Stomach (tissue), 9 donors: Measurements from ENCODE around the gene C17orf100. TPM values are rescaled to one million over a fixed set of nuclear protein-coding genes. Genes with fewer than 3 reads are reported as not detected.

Source experiments
- DNase-seq, 2 donors: peaks; one replicate each; pipeline versions ENCODE4 v3.0.0 to v3.0.0-alpha.2; 2013 to 2019
- H3K27ac ChIP-seq, 5 donors: fragments of 200-600 bp in 4 of 5; sonication (generic) in 4 of 5; one replicate each; pipeline ENCODE4 v1.5.1; 2013 to 2019; ENCODE audit warnings: mild to moderate bottlenecking in 1 of 5, moderate library complexity in 1 of 5
- H3K27me3 ChIP-seq, 3 donors: fragments of 200-600 bp; sonication (generic); one replicate each; pipeline ENCODE4 v1.5.1; 2017 to 2019; ENCODE audit warnings: mixed run types in 1 of 3
- H3K36me3 ChIP-seq, 4 donors: fragments of 200-600 bp; sonication (generic); 1 replicate in 3 of 4; 2 replicates in 1 of 4; pipeline ENCODE4 v1.5.1; 2016 to 2019
- H3K4me1 ChIP-seq, 4 donors: fragments of 200-600 bp; sonication (generic); one replicate each; pipeline ENCODE4 v1.5.1; 2016 to 2019
- H3K4me3 ChIP-seq, 4 donors: fragments of 200-600 bp; sonication (generic) in 3 of 4; one replicate each; pipeline ENCODE4 v1.5.1; 2016 to 2019; ENCODE audit warnings: mild to moderate bottlenecking in 1 of 4
- H3K9me3 ChIP-seq, 4 donors: fragments of 200-600 bp; sonication (generic); one replicate each; pipeline ENCODE4 v1.5.1; 2016 to 2019
- EP300 ChIP-seq: sonication (generic); formaldehyde crosslinking; IDR thresholded peaks from one replicate; pipeline ENCODE4 v1.6.1; 2017; ENCODE audit warnings: antibody characterized with exemption
- POLR2A ChIP-seq, 4 donors: fragments of 450-650 bp; IDR thresholded peaks; one replicate each; pipeline ENCODE4 v1.6.1; 2016; ENCODE audit warnings: antibody characterized with exemption in 4 of 4, control low read depth in 2 of 4, mild to moderate bottlenecking in 1 of 4, moderate library complexity in 1 of 4
- POLR2AphosphoS5 ChIP-seq, 3 donors: sonication (generic); formaldehyde crosslinking; IDR thresholded peaks; one replicate each; pipeline ENCODE4 v1.6.1; 2016; ENCODE audit warnings: antibody characterized with exemption in 3 of 3
- WGBS, 5 donors: extraction: QIAGEN DNeasy Blood & Tissue Kit in 3 of 5; methylation state at CpG; one replicate each; pipeline versions ENCODE4 v1.1.5 to v1.1.7; 2013 to 2018; 5-methylcytosine and 5-hydroxymethylcytosine counted together
- intact Hi-C: fragments of 100-400 bp; cut with DNase I; formaldehyde crosslinking; loops from one replicate; pipeline ENCODE4 v1.15.1; 2023; ENCODE audit warnings: low total_unique reads
- polyA plus RNA-seq, 3 donors: library from polyadenylated mRNA; stranded (reverse); fragments of 200-250 nt; gene quantifications; one replicate each; pipeline ENCODE4 v1.2.3, GENCODE V29; 2013
- total RNA-seq, 5 donors: library from RNA; depleted of rRNA; stranded (reverse); fragments of >200 nt; gene quantifications; one replicate each; pipeline versions ENCODE4 v1.1.0 to v1.2.3, GENCODE V29; 2014 to 2016
- TF ChIP-seq, protein P1 (sequence below), 7 experiments: fragments of 450-650 bp in 4 of 7; fragments of 200-600 bp in 3 of 7; sonication (generic) in 3 of 7; IDR thresholded peaks; one replicate each; pipeline ENCODE4 v1.5.1; 2016 to 2019; ENCODE audit warnings: antibody characterized with exemption in 7 of 7, control low read depth in 2 of 7, mild to moderate bottlenecking in 1 of 7
- donor health status: healthy with polysubstance abuse.
- donor health status: Bipolar disorder and iron deficiency.
- donor health status: healthy.

Gene C17orf100
- total and polyA plus RNA-seq, 8 donors, result 0.55 to 14.2 (median 1.8) TPM; not detected in 2

DNA sequence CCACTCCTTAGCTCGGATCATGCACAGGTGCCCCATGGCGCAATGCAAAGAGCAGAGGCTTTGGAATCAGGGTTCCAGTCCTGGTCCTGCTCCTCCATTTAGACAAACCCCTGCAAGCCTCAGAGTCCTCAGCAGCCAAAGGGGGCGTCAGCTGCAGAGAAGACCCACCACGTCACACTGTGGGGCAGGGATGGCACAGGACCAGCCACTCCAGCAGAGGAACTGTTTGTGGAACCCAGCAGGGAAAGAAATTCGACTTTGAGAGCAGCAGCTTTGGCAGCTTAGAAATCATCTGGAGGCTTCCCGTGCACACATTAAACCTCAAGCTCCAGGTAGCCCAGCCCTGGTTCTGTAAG lies 25.2 kb downstream of the C17orf100 start:
- Histone ChIP-seq H3K27me3 (peaks cover 0 to 38% (median 3%) of the 10 kb centered on the region in 3 donors), H3K27ac (no peak overlapping the region), H3K4me3 (no peak overlapping the region), H3K36me3 (no peaks in the 10 kb centered on the region), H3K4me1 (peaks cover 0 to 18% (median 15%) of the 10 kb centered on the region in 4 donors), H3K9me3 (no peaks in the 10 kb centered on the region)
- no peak for TF ChIP-seq POLR2A (IDR thresholded peaks at IDR 0.05)
- no peak for TF ChIP-seq EP300
- no peak for TF ChIP-seq POLR2AphosphoS5 (IDR thresholded peaks at IDR 0.05)
- TF ChIP-seq, protein P1, sequence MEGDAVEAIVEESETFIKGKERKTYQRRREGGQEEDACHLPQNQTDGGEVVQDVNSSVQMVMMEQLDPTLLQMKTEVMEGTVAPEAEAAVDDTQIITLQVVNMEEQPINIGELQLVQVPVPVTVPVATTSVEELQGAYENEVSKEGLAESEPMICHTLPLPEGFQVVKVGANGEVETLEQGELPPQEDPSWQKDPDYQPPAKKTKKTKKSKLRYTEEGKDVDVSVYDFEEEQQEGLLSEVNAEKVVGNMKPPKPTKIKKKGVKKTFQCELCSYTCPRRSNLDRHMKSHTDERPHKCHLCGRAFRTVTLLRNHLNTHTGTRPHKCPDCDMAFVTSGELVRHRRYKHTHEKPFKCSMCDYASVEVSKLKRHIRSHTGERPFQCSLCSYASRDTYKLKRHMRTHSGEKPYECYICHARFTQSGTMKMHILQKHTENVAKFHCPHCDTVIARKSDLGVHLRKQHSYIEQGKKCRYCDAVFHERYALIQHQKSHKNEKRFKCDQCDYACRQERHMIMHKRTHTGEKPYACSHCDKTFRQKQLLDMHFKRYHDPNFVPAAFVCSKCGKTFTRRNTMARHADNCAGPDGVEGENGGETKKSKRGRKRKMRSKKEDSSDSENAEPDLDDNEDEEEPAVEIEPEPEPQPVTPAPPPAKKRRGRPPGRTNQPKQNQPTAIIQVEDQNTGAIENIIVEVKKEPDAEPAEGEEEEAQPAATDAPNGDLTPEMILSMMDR (IDR thresholded peaks at IDR 0.05), result no peak
- DNase-seq, result no peak
- 46 to 67% (median 57%) methylated on average over 1 to 6 of the region's 6 CpGs for WGBS, 5 donors
- intact Hi-C loops, result no loop called here

DNA sequence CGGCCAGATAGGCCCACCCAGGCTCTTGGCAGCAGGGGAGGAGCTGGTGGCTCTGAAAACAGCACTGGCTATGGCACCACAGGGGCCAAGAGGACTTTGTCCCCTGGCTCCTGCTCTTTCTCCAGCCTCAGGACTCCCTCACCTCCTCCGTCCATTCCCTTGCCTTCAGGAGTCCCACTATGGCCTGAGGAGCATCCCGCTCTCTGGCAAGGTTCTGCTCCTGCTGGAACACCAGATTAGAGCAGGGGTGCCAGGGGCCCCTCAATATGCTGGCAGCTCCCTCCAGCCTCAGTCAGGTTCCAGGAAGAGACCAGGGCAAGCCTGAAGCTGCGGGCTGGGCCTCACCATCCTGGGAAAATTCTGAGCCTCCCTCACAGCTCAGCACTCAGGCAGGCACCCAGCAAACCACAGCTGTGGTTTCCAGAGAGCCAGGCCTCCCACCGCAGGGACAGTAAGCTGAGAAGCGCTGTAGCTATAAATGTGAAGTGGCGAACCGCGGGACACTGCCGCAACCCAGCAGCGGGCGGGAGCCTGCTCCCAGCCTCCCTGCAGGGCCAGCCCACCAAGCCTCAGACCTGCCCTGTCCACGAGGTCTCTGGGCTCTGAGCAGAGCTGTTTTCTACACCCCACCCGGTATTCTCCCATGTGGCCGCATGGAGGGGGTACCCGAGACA lies 25.7 kb downstream of the C17orf100 start:
- H3K9me3 ChIP-seq, result no peaks in the 10 kb centered on the region
- no peaks in the 10 kb centered on the region for H3K36me3 ChIP-seq
- H3K4me1 ChIP-seq, result peaks cover 0 to 18% (median 15%) of the 10 kb centered on the region in 4 donors
- TF ChIP-seq, protein P1 (IDR thresholded peaks at IDR 0.05), result no peak
- no peak for TF ChIP-seq EP300
- TF ChIP-seq POLR2A (IDR thresholded peaks at IDR 0.05), result no peak
- TF ChIP-seq POLR2AphosphoS5 (IDR thresholded peaks at IDR 0.05), result no peak
- H3K27me3 ChIP-seq, result peaks cover 0 to 43% (median 3%) of the 10 kb centered on the region in 3 donors
- intact Hi-C loops, result no loop called here
- 63 to 83% (median 67%) methylated on average over 8 to 16 of the region's 16 CpGs for WGBS, 5 donors
- H3K4me3 ChIP-seq, result no peak overlapping the region
- H3K27ac ChIP-seq, result no peak overlapping the region
- DNase-seq, result peak in 1 of 2 donors; percentile 29

DNA sequence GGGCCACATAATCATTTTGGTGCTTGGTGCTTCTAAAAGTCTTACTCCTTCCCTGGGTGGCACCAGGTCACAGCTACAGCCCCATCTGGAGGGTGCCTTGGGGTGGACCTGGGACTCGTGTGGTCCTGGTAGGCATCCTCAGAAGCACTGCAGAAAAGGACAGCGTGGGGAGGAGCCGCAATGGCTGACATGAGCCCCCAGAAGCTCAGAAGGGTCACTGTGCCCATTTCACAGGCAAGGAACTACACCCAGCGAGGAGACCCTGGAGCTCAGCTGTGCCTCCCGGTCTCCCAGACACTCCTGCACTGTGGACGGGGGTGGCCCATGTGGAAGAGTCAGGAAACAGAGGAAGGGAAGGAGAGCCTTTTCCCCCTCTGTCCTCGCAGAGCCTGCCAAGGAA lies 26.4 kb downstream of the C17orf100 start:
- 77 to 87% (median 79%) methylated on average over 7 of the region's 7 CpGs for WGBS, 5 donors
- intact Hi-C loops, result no loop called here
- H3K9me3 ChIP-seq, result no peaks in the 10 kb centered on the region
- H3K27ac ChIP-seq, result no peak overlapping the region
- no peak for DNase-seq
- H3K27me3 ChIP-seq, result peaks cover 0 to 46% (median 3%) of the 10 kb centered on the region in 3 donors
- H3K36me3 ChIP-seq, result no peaks in the 10 kb centered on the region
- H3K4me1 ChIP-seq, result peaks cover 1 to 20% (median 16%) of the 10 kb centered on the region in 4 donors
- H3K4me3 ChIP-seq, result no peak overlapping the region
- TF ChIP-seq, protein P1 (IDR thresholded peaks at IDR 0.05), result no peak
- TF ChIP-seq EP300 (no peak), POLR2A (IDR thresholded peaks at IDR 0.05) (no peak), POLR2AphosphoS5 (IDR thresholded peaks at IDR 0.05) (no peak)

DNA sequence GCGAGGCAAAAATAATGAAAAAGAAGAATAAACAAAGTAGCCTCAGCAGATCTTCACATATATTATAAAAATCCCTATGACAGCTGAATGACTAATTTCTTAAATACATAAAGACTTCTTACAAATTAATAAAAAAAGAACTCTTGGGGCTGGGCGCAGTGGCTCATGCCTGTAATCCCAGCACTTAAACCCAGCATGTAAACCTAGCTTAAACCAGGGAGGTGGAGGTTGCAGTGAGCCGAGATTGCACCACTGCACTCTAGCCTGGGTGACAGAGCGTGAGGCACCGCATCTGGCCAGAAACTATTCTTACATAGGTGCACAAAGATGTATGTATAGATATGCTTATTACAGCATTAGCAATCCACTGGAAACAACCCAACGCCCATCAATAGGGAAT lies 27.7 kb downstream of the C17orf100 start:
- intact Hi-C loops, result no loop called here
- H3K36me3 ChIP-seq, result no peaks in the 10 kb centered on the region

More for the DNA sequence above, 27.7 kb downstream of the C17orf100 start:
- H3K4me1 ChIP-seq, result peaks cover 10 to 32% (median 22%) of the 10 kb centered on the region in 4 donors
- WGBS, 5 donors, result 77 to 91% (median 82%) methylated on average over 6 of the region's 6 CpGs
- TF ChIP-seq EP300, result no peak
- TF ChIP-seq, protein P1 (IDR thresholded peaks at IDR 0.05), result no peak
- TF ChIP-seq POLR2AphosphoS5 (IDR thresholded peaks at IDR 0.05), result no peak
- no peak for TF ChIP-seq POLR2A (IDR thresholded peaks at IDR 0.05)
- DNase-seq, result no peak
- no peak overlapping the region for H3K4me3 ChIP-seq
- H3K9me3 ChIP-seq, result no peaks in the 10 kb centered on the region
- peaks cover 0 to 47% (median 3%) of the 10 kb centered on the region in 3 donors for H3K27me3 ChIP-seq
- no peak overlapping the region for H3K27ac ChIP-seq
